ENCODE data around the gene COL5A3.

The COL5A3 gene

GRCh38 chr19:10006752-10007323 lies 3.5 kb downstream of the COL5A3 start:
- no peak for DNase-seq
- H3K4me3 ChIP-seq (ENCODE audit: low read length), result no peak overlapping the region
- no peaks in the 10 kb centered on the region for H4K20me1 ChIP-seq (ENCODE audit: insufficient read depth, low read length)
- no peak overlapping the region for H2AFZ ChIP-seq (ENCODE audit: low read length)
- H3K79me2 ChIP-seq (ENCODE audit: low read length), result no peaks in the 10 kb centered on the region
- no peak overlapping the region for H3K27ac ChIP-seq (ENCODE audit: low read length)
- H3K4me1 ChIP-seq (ENCODE audit: low read length), result no peaks in the 10 kb centered on the region; the same call in 1 of the 2 replicates
- H3K36me3 ChIP-seq (replicated peaks; ENCODE audit: insufficient read depth, low read length), result no peaks in the 10 kb centered on the region
- TF ChIP-seq CTCF (IDR thresholded peaks at IDR 0.05; ENCODE audit: low read length), result no peak
- no peak for TF ChIP-seq EZH2 (optimal IDR thresholded peaks at IDR 0.05; ENCODE audit: low read depth, low read length)
- TF ChIP-seq EZH2phosphoT487 (IDR thresholded peaks at IDR 0.05; ENCODE audit: low read length), result no peak
- peaks cover 85% of the 10 kb centered on the region for H3K27me3 ChIP-seq (replicated peaks; ENCODE audit: insufficient read depth, low read length)
- no peak overlapping the region for H3K4me2 ChIP-seq (ENCODE audit: low read depth, low read length)
- H3K9me3 ChIP-seq (replicated peaks; ENCODE audit: insufficient read depth, low read length), result no peaks in the 10 kb centered on the region
- H3K9me2 ChIP-seq (replicated peaks; ENCODE audit: insufficient read depth, low read length), result no peaks in the 10 kb centered on the region
- H3F3A ChIP-seq (ENCODE audit: insufficient read depth, low read length), result no peaks in the 10 kb centered on the region
- H3K9ac ChIP-seq (ENCODE audit: low read length), result no peak overlapping the region

GRCh38 chr19:10006335-10006708 lies 4.0 kb downstream of the COL5A3 start:
- Histone ChIP-seq H3K27me3 (replicated peaks; ENCODE audit: insufficient read depth, low read length) (peaks cover 80% of the 10 kb centered on the region), H3F3A (ENCODE audit: insufficient read depth, low read length) (no peaks in the 10 kb centered on the region), H3K9me3 (replicated peaks; ENCODE audit: insufficient read depth, low read length) (no peaks in the 10 kb centered on the region), H3K36me3 (replicated peaks; ENCODE audit: insufficient read depth, low read length) (no peaks in the 10 kb centered on the region), H4K20me1 (ENCODE audit: insufficient read depth, low read length) (no peaks in the 10 kb centered on the region), H3K9ac (ENCODE audit: low read length) (no peak overlapping the region), H3K4me1 (ENCODE audit: low read length) (no peaks in the 10 kb centered on the region; the same call in 1 of the 2 replicates), H3K4me3 (ENCODE audit: low read length) (no peak overlapping the region), H3K27ac (ENCODE audit: low read length) (no peak overlapping the region), H3K79me2 (ENCODE audit: low read length) (no peaks in the 10 kb centered on the region), H3K4me2 (ENCODE audit: low read depth, low read length) (no peak overlapping the region), H3K9me2 (replicated peaks; ENCODE audit: insufficient read depth, low read length) (no peaks in the 10 kb centered on the region), H2AFZ (ENCODE audit: low read length) (no peak overlapping the region)
- no peak for DNase-seq
- no peak for TF ChIP-seq EZH2 (optimal IDR thresholded peaks at IDR 0.05; ENCODE audit: low read depth, low read length)
- TF ChIP-seq CTCF (IDR thresholded peaks at IDR 0.05; ENCODE audit: low read length), result no peak
- no peak for TF ChIP-seq EZH2phosphoT487 (IDR thresholded peaks at IDR 0.05; ENCODE audit: low read length)

- DNase-seq, result no peak
- Histone ChIP-seq H3K9me3 (replicated peaks; ENCODE audit: insufficient read depth, low read length) (no peaks in the 10 kb centered on the region), H3K36me3 (replicated peaks; ENCODE audit: insufficient read depth, low read length) (no peaks in the 10 kb centered on the region), H3K27ac (ENCODE audit: low read length) (no peak overlapping the region), H3F3A (ENCODE audit: insufficient read depth, low read length) (no peaks in the 10 kb centered on the region), H3K27me3 (replicated peaks; ENCODE audit: insufficient read depth, low read length) (peaks cover 75% of the 10 kb centered on the region), H3K79me2 (ENCODE audit: low read length) (no peaks in the 10 kb centered on the region), H3K4me2 (ENCODE audit: low read depth, low read length) (no peak overlapping the region), H3K4me1 (ENCODE audit: low read length) (no peaks in the 10 kb centered on the region; the same call in 1 of the 2 replicates), H3K9ac (ENCODE audit: low read length) (no peak overlapping the region), H4K20me1 (ENCODE audit: insufficient read depth, low read length) (no peaks in the 10 kb centered on the region), H2AFZ (ENCODE audit: low read length) (no peak overlapping the region), H3K4me3 (ENCODE audit: low read length) (no peak overlapping the region), H3K9me2 (replicated peaks; ENCODE audit: insufficient read depth, low read length) (no peaks in the 10 kb centered on the region)
- no peak for TF ChIP-seq EZH2 (optimal IDR thresholded peaks at IDR 0.05; ENCODE audit: low read depth, low read length)
- TF ChIP-seq EZH2phosphoT487 (IDR thresholded peaks at IDR 0.05; ENCODE audit: low read length), result no peak
- no peak for TF ChIP-seq CTCF (IDR thresholded peaks at IDR 0.05; ENCODE audit: low read length)
Observed at GRCh38 chr19:10005632-10006334, 4.5 kb downstream of the COL5A3 start.
